RWPE2 (cell line): ENCODE data around the gene IL27RA.

Source experiments
- ATAC-seq: fragments of 200-7000 bp; cut with Tn5 transposase; 3 replicates; pipeline ENCODE4 v1.9.1; 2021; ENCODE audit warnings: low read depth
- DNase-seq: peaks from one replicate; pipeline ENCODE4 v3.0.0-alpha.2; 2020; ENCODE audit warnings: low spot score
- H3K27ac ChIP-seq: fragments of 450-650 bp; 2 replicates; pipeline ENCODE4 v1.5.1; 2017; ENCODE audit warnings: mild to moderate bottlenecking; ENCODE audit not compliant: poor library complexity, severe bottlenecking
- H3K27me3 ChIP-seq: fragments of 250-450 bp; sonication (Bioruptor Pico); 2 replicates; pipeline ENCODE4 v1.5.1; 2021; ENCODE audit warnings: mild to moderate bottlenecking, moderate library complexity; ENCODE audit not compliant: insufficient read depth, poor library complexity, severe bottlenecking
- H3K36me3 ChIP-seq: fragments of 250-450 bp; sonication (Bioruptor Pico); 2 replicates; pipeline ENCODE4 v1.5.1; 2020; ENCODE audit warnings: low read depth, mild to moderate bottlenecking, moderate library complexity
- H3K4me1 ChIP-seq: fragments of 250-450 bp; sonication (Bioruptor Pico); 2 replicates; pipeline ENCODE4 v1.5.1; 2021; ENCODE audit warnings: mild to moderate bottlenecking, moderate library complexity; ENCODE audit not compliant: insufficient read depth, poor library complexity, severe bottlenecking
- H3K4me3 ChIP-seq: fragments of 250-450 bp; sonication (Bioruptor Pico); 2 replicates; pipeline ENCODE4 v1.5.1; 2021; ENCODE audit warnings: mild to moderate bottlenecking, moderate library complexity; ENCODE audit not compliant: severe bottlenecking
- H3K9me3 ChIP-seq: fragments of 250-450 bp; sonication (Bioruptor Pico); 2 replicates; pipeline ENCODE4 v1.5.1; 2021; ENCODE audit warnings: mild to moderate bottlenecking, moderate library complexity; ENCODE audit not compliant: severe bottlenecking
- CTCF ChIP-seq: fragments of 450-650 bp; IDR thresholded peaks from one replicate; pipeline ENCODE4 v1.5.1; 2017; ENCODE audit warnings: mild to moderate bottlenecking, moderate library complexity; ENCODE audit not compliant: poor library complexity, severe bottlenecking

IL27RA gene

GRCh38 chr19:14081797-14082674, 50.5 kb downstream of the IL27RA start:
- Histone ChIP-seq H3K27me3 (no peaks in the 10 kb centered on the region), H3K36me3 (no peaks in the 10 kb centered on the region), H3K4me3 (peak overlapping the region; percentile 62), H3K4me1 (no peaks in the 10 kb centered on the region), H3K9me3 (no peaks in the 10 kb centered on the region), H3K27ac (peak overlapping the region; percentile 35)
- peak; percentile 27 for ATAC-seq
- no peak for TF ChIP-seq CTCF
- no peak for DNase-seq

- Histone ChIP-seq H3K4me1 (no peaks in the 10 kb centered on the region), H3K27me3 (no peaks in the 10 kb centered on the region), H3K27ac (no peak overlapping the region), H3K36me3 (peaks cover 3% of the 10 kb centered on the region), H3K4me3 (peak overlapping the region; percentile 62), H3K9me3 (no peaks in the 10 kb centered on the region)
- no peak for DNase-seq
- no peak for ATAC-seq
- TF ChIP-seq CTCF = no peak
Measured at GRCh38 chr19:14082675-14082960, 51.1 kb downstream of the IL27RA start.

- Histone ChIP-seq H3K4me1 (no peaks in the 10 kb centered on the region), H3K27ac (no peak within 1 kb of the TSS), H3K27me3 (no peaks in the 10 kb centered on the region), H3K9me3 (no peaks in the 10 kb centered on the region), H3K36me3 (peaks cover 20% of the 10 kb centered on the region), H3K4me3 (no peak within 1 kb of the TSS)
- TF ChIP-seq CTCF = no peak
- DNase-seq (no peak), ATAC-seq (no peak)
Measured at GRCh38 chr19:14085309-14085995, 53.9 kb downstream of the IL27RA start, which contains the start of gene C19orf67. Gene C19orf67 (minus strand): TSS chr19:14085783. CDS start chr19:14085627, 156 bp downstream.

GRCh38 chr19:14086098-14086497, 54.5 kb downstream of the IL27RA start:
- Histone ChIP-seq H3K4me3 (no peak overlapping the region), H3K4me1 (no peaks in the 10 kb centered on the region), H3K9me3 (no peaks in the 10 kb centered on the region), H3K27ac (no peak overlapping the region), H3K27me3 (no peaks in the 10 kb centered on the region), H3K36me3 (peaks cover 20% of the 10 kb centered on the region)
- TF ChIP-seq CTCF = no peak
- ATAC-seq (no peak), DNase-seq (no peak)
